Measurements from ENCODE around the gene BORCS8.
"Not testable (repeated sequence)": the region's sequence is repeated elsewhere in the genome, so short reads cannot be mapped to it uniquely, and the experiment has no call there.

The BORCS8 gene

GRCh38 chr19:19138109-19138981, 53.6 kb downstream of the BORCS8 start, which contains the start of gene TMEM161A:
TSS of gene TMEM161A (minus strand) at chr19:19138478. CDS start at chr19:19138428, 50 bp downstream.
- Mint-ChIP-seq H3K27me3 (ENCODE audit: low read depth) (peaks cover 12% of the 10 kb centered on the region), H3K27ac (peak within 1 kb of the TSS; percentile 68 to 92 (median 79)), H3K36me3 (ENCODE audit: low read depth) (no peaks in the 10 kb centered on the region), H3K9me3 (no peaks in the 10 kb centered on the region), H3K4me1 (peaks cover 14% of the 10 kb centered on the region), H3K4me3 (peak within 1 kb of the TSS; percentile 96 to 99 (median 99))
- no peak for TF ChIP-seq CTCF (IDR thresholded peaks at IDR 0.05; ENCODE audit: unreplicated experiment in 3 of 3)

- peak overlapping the region; percentile 96 to 99 (median 99) for H3K4me3 Mint-ChIP-seq
- H3K27ac Mint-ChIP-seq: peak overlapping the region in 1 of 3 experiments; percentile 68
- peaks cover 10% of the 10 kb centered on the region for H3K27me3 Mint-ChIP-seq (ENCODE audit: low read depth)
- peaks cover 5% of the 10 kb centered on the region for H3K36me3 Mint-ChIP-seq (ENCODE audit: low read depth)
- no peak for TF ChIP-seq CTCF (IDR thresholded peaks at IDR 0.05; ENCODE audit: unreplicated experiment in 3 of 3)
- H3K4me1 Mint-ChIP-seq: peaks cover 14% of the 10 kb centered on the region
- no peaks in the 10 kb centered on the region for H3K9me3 Mint-ChIP-seq
Measured at GRCh38 chr19:19137556-19138108, 54.3 kb downstream of the BORCS8 start.

- Mint-ChIP-seq H3K4me1 (peaks cover 14% of the 10 kb centered on the region), H3K36me3 (ENCODE audit: low read depth) (peaks cover 18% of the 10 kb centered on the region)
- H3K4me3 Mint-ChIP-seq; H3K27ac Mint-ChIP-seq; H3K27me3 Mint-ChIP-seq (ENCODE audit: low read depth); H3K9me3 Mint-ChIP-seq: not testable (repeated sequence)
Measured at GRCh38 chr19:19135713-19136112, 56.2 kb downstream of the BORCS8 start.

- no peak for TF ChIP-seq CTCF (IDR thresholded peaks at IDR 0.05; ENCODE audit: unreplicated experiment in 3 of 3)
- Mint-ChIP-seq H3K36me3 (ENCODE audit: low read depth) (peaks cover 26% of the 10 kb centered on the region), H3K27ac (no peak overlapping the region), H3K4me3 (peak overlapping the region in 2 of 3 experiments; percentile 25 to 27), H3K9me3 (peaks cover 3% of the 10 kb centered on the region), H3K4me1 (peaks cover 14% of the 10 kb centered on the region), H3K27me3 (ENCODE audit: low read depth) (peaks cover 6% of the 10 kb centered on the region)
Measured at GRCh38 chr19:19134687-19135158, 57.2 kb downstream of the BORCS8 start.

- H3K9me3 Mint-ChIP-seq: peaks cover 3% of the 10 kb centered on the region
- H3K36me3 Mint-ChIP-seq (ENCODE audit: low read depth): peaks cover 31% of the 10 kb centered on the region
Measured at GRCh38 chr19:19133985-19134384, 58.0 kb downstream of the BORCS8 start.

More at GRCh38 chr19:19133985-19134384, 58.0 kb downstream of the BORCS8 start:
- Mint-ChIP-seq H3K4me3 (peak overlapping the region in 1 of 3 experiments; percentile 18), H3K27me3 (ENCODE audit: low read depth) (peaks cover 6% of the 10 kb centered on the region), H3K4me1 (peaks cover 14% of the 10 kb centered on the region), H3K27ac (peak overlapping the region in 1 of 3 experiments; percentile 10)
- no peak for TF ChIP-seq CTCF (IDR thresholded peaks at IDR 0.05; ENCODE audit: unreplicated experiment in 3 of 3)
